Sigmoid colon (tissue), 7 donors: Measurements from ENCODE around the gene NACC1. TPM values are rescaled to one million over a fixed set of nuclear protein-coding genes. Genes with fewer than 3 reads are reported as not detected.
A peak's percentile ranks its signal among the peaks of the same experiment; 100 is the strongest.

Experiments used
- DNase-seq: peaks from one replicate; pipeline ENCODE4 v3.0.0-alpha.2; 2019
- H3K27ac ChIP-seq, 4 donors: fragments of 200-600 bp; sonication (generic); one replicate each; pipeline ENCODE4 v1.5.1; 2016 to 2019; ENCODE audit warnings: mild to moderate bottlenecking in 1 of 4
- H3K27me3 ChIP-seq, 3 donors: fragments of 200-600 bp; sonication (generic); one replicate each; pipeline ENCODE4 v1.5.1; 2019; ENCODE audit warnings: mild to moderate bottlenecking in 1 of 3
- H3K36me3 ChIP-seq, 4 donors: fragments of 200-600 bp; sonication (generic); one replicate each; pipeline ENCODE4 v1.5.1; 2016 to 2019
- H3K4me1 ChIP-seq, 4 donors: fragments of 200-600 bp; sonication (generic); one replicate each; pipeline ENCODE4 v1.5.1; 2017 to 2019
- H3K4me3 ChIP-seq, 4 donors: fragments of 200-600 bp; sonication (generic); one replicate each; pipeline ENCODE4 v1.5.1; 2017 to 2019; ENCODE audit warnings: mild to moderate bottlenecking in 2 of 4, moderate library complexity in 1 of 4
- H3K9me3 ChIP-seq, 4 donors: fragments of 200-600 bp in 3 of 4; sonication (generic) in 3 of 4; one replicate each; pipeline versions ENCODE4 v1.5.1 to v1.6.1; 2013 to 2019
- EP300 ChIP-seq, 4 donors: sonication (generic); formaldehyde crosslinking; IDR thresholded peaks; one replicate each; pipeline ENCODE4 v1.6.1; 2017; ENCODE audit warnings: antibody characterized with exemption in 4 of 4
- POLR2A ChIP-seq, 2 donors: fragments of 450-650 bp; IDR thresholded peaks; one replicate each; pipeline ENCODE4 v1.6.1; 2016; ENCODE audit warnings: antibody characterized with exemption in 2 of 2, mild to moderate bottlenecking in 2 of 2, moderate library complexity in 2 of 2
- POLR2AphosphoS5 ChIP-seq, 4 donors: sonication (generic); formaldehyde crosslinking; IDR thresholded peaks; one replicate each; pipeline ENCODE4 v1.6.1; 2017; ENCODE audit warnings: antibody characterized with exemption in 4 of 4
- WGBS, 2 donors: extraction: QIAGEN DNeasy Blood & Tissue Kit; methylation state at CpG; one replicate each; pipeline ENCODE4 v1.1.7; 2013; 5-methylcytosine and 5-hydroxymethylcytosine counted together
- intact Hi-C: fragments of 100-400 bp; cut with DNase I; formaldehyde crosslinking; loops from one replicate; pipeline ENCODE4 v1.15.1; 2023
- polyA plus RNA-seq, 3 donors: library from polyadenylated mRNA; stranded (reverse); fragments of 200-250 nt; gene quantifications; one replicate each; pipeline ENCODE4 v1.2.3, GENCODE V29; 2013
- total RNA-seq, 4 donors: library from RNA; depleted of rRNA; stranded (reverse); fragments of >200 nt; gene quantifications; one replicate each; pipeline ENCODE4 v1.1.0, GENCODE V29; 2016
- TF ChIP-seq, protein P1 (sequence below), 4 experiments: fragments of 450-650 bp in 3 of 4; fragments of 200-600 bp in 1 of 4; IDR thresholded peaks; one replicate each; pipeline ENCODE4 v1.5.1; 2016 to 2019; ENCODE audit warnings: antibody characterized with exemption in 4 of 4, mild to moderate bottlenecking in 3 of 4, moderate library complexity in 2 of 4
- donor health status: healthy with polysubstance abuse.
- donor health status: Bipolar disorder and iron deficiency.
- donor health status: healthy.

Gene NACC1
- total RNA-seq: 10 to 100 TPM in 3 of 4 donors, 1 to 10 TPM in 1; 8.1 to 20.5 (median 17.3) TPM
- polyA plus RNA-seq: 10 to 100 TPM; 15.0 to 67.2 (median 26.4) TPM

DNA sequence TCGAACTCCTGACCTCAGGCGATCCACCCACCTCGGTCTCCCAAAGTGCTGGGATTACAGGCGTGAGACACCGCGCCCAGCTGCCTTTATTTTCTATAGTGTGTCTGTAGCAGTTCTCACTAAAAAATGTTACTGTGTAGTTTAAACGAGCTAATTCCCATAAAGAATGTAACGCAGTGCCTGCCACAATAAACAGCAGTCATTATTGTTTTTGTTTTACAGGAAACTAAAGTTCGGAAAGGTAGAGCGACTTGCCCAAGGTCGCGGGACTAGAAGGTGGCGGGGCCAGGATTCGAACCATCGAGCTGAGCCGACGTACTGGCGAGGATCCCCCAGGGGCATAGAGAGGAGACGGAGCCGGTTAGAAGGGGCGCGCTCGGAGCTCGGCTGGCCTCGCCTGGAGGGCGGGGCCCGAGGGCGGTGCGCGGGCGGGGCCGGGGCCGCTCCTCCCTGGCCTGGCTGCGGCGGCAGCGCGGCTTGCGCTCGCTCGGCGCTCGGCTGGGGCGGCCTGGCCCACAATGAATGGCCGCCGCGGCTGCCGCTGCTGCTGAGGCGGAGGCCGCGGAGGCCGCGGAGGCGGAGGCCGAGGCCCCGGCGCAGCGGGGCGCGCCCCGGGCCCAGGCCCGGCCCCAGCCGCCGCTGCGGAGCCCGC, at the start of gene NACC1:
Gene NACC1, plus strand, starts transcription at position 493 of the 652 bp plus-strand sequence. CDS start 16,944 bp downstream, outside the sequence.
- Histone ChIP-seq H3K27ac (peak within 1 kb of the TSS; percentile 74 to 83 (median 78)), H3K9me3 (no peaks in the 10 kb centered on the region), H3K4me3 (peak within 1 kb of the TSS; percentile 91 to 99 (median 96)), H3K36me3 (peaks cover 0 to 24% (median 9%) of the 10 kb centered on the region in 4 donors), H3K27me3 (no peaks in the 10 kb centered on the region), H3K4me1 (peaks cover 0 to 49% (median 43%) of the 10 kb centered on the region in 4 donors)
- peak in 2 of 4 donors; percentile 30 to 36 for TF ChIP-seq POLR2AphosphoS5 (IDR thresholded peaks at IDR 0.05)
- TF ChIP-seq, protein P1, sequence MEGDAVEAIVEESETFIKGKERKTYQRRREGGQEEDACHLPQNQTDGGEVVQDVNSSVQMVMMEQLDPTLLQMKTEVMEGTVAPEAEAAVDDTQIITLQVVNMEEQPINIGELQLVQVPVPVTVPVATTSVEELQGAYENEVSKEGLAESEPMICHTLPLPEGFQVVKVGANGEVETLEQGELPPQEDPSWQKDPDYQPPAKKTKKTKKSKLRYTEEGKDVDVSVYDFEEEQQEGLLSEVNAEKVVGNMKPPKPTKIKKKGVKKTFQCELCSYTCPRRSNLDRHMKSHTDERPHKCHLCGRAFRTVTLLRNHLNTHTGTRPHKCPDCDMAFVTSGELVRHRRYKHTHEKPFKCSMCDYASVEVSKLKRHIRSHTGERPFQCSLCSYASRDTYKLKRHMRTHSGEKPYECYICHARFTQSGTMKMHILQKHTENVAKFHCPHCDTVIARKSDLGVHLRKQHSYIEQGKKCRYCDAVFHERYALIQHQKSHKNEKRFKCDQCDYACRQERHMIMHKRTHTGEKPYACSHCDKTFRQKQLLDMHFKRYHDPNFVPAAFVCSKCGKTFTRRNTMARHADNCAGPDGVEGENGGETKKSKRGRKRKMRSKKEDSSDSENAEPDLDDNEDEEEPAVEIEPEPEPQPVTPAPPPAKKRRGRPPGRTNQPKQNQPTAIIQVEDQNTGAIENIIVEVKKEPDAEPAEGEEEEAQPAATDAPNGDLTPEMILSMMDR (IDR thresholded peaks at IDR 0.05): no peak
- no peak for TF ChIP-seq POLR2A (IDR thresholded peaks at IDR 0.05)
- intact Hi-C loops: loop anchor here (5.0 kb wide), 2 partner anchors 34 to 144 kb away; partner anchors contain the start of genes IER2 and STX10
- peak; percentile 93 for DNase-seq
- WGBS, 2 donors: 1 to 3% methylated on average over 65 of the region's 65 CpGs

DNA sequence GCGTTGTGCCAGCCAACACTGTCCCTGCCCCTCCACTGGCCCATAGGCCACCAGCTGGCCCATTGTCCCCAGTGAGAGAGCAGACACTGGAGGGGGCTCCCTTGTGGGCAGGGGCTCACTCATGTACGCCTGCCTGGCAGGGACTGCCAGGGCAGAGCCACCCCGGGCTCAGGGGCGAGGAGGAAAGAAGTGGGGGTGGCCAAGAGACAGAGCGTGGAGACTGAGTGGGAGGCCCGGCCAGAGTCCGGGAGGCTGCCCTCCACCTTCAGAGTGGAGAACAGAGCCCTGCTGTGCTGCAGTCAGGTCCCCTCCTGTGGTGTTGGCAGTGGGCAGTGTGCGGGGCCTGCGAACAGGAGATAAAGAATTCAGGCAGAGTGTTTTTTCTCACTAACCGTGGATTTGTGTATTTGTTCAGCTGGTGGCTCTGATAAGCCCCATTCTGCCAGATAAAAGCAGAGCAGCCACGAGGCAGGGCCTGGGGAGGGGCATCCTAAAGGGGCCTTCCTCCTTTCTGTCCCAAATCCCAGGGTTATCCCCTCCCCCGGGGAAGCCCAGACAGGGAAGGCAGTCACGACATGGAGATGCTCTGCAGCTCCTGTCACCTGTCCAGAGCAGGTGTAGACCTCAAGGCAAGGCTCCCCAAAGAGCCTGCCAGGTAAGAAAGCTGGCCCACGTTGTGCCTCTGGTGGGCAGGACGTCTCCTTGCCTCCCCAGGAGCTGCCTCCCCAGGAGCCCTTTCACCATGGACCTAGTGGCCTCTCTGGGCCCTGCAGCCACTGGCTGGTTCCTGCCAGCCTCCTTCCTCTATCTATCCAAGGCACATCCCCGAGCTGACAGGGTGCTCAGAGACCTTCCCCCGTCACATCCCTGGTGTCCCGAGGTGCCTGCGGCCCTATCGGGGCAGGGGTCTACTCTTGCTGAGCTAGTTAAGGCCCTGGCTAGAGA, 48.4 kb upstream of the NACC1 start:
- no peaks in the 10 kb centered on the region for H3K27me3 ChIP-seq
- H3K4me3 ChIP-seq: no peak overlapping the region
- intact Hi-C loops: no loop called here
- H3K9me3 ChIP-seq: no peaks in the 10 kb centered on the region
- H3K27ac ChIP-seq: peak overlapping the region; percentile 55 to 99 (median 96)
- peaks cover 0 to 15% (median 12%) of the 10 kb centered on the region in 4 donors for H3K36me3 ChIP-seq
- TF ChIP-seq EP300 (IDR thresholded peaks at IDR 0.05) (no peak), POLR2A (IDR thresholded peaks at IDR 0.05) (no peak), POLR2AphosphoS5 (IDR thresholded peaks at IDR 0.05) (no peak)
- TF ChIP-seq, protein P1 (IDR thresholded peaks at IDR 0.05): no peak
- WGBS, 2 donors: 46 to 68% methylated on average over 20 of the region's 20 CpGs
- peaks cover 0 to 98% (median 83%) of the 10 kb centered on the region in 4 donors for H3K4me1 ChIP-seq
- no peak for DNase-seq

DNA sequence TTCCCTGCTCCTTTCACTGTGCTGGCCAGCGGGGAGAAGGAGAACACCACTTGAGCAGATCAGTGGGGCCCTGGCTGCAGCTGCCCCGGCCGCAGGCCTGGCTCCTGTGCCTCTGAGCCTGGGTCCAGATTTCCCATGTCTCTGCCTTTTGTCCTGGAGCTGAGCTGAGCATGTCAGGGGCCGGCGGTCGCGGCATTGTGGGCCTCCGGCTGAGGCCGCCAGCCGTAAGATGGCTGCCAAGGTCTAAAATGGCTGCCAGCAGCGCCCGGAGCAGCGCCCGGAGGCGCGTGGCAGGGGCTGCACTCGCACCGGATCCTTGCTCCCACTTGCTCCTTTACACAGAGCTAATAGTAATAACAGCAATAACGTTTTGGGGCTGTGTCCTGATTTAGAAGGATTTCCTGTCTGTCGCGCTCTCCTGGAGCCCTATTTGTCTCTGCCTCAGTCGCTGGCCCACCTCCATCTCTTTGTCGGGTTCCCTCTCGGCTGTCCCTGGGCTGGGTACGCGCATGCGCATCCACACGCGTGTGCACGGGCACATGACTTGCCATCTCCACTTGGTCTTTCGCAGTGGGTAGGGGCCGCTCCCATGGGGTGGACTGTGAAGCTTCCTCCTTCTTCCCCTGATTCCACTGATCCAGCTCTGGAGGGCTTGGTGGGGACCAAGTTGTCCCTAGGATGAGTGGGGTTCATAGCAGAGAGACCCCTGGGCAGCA, 47.5 kb upstream of the NACC1 start:
- WGBS, 2 donors: 92 to 95% methylated on average over 32 of the region's 32 CpGs

More for the DNA sequence above, 47.5 kb upstream of the NACC1 start:
- Histone ChIP-seq H3K4me3 (no peak overlapping the region), H3K4me1 (peaks cover 0 to 94% (median 80%) of the 10 kb centered on the region in 4 donors), H3K9me3 (no peaks in the 10 kb centered on the region), H3K27ac (peak overlapping the region; percentile 11 to 99 (median 96)), H3K36me3 (peaks cover 3 to 22% (median 17%) of the 10 kb centered on the region in 4 donors), H3K27me3 (no peaks in the 10 kb centered on the region)
- intact Hi-C loops: no loop called here
- TF ChIP-seq, protein P1 (IDR thresholded peaks at IDR 0.05): no peak
- TF ChIP-seq POLR2A (IDR thresholded peaks at IDR 0.05) (no peak), POLR2AphosphoS5 (IDR thresholded peaks at IDR 0.05) (no peak), EP300 (IDR thresholded peaks at IDR 0.05) (no peak)
- DNase-seq: no peak
